Spleen (tissue), 11 donors: ENCODE data around the gene DGKB. TPM values are rescaled to one million over a fixed set of nuclear protein-coding genes. Genes with fewer than 3 reads are reported as not detected.

ENCODE experiments used
- DNase-seq: peaks from one replicate; pipeline ENCODE4 v3.0.0-alpha.2; 2020
- H3K27ac ChIP-seq, 8 donors: fragments of 200-600 bp; sonication (generic) in 7 of 8; 1 replicate in 4 of 8; 2 replicates in 4 of 8; pipeline versions ENCODE4 v1.5.0 to v1.8.0; 2016 to 2021; ENCODE audit warnings: inconsistent platforms in 4 of 8, mild to moderate bottlenecking in 4 of 8, moderate library complexity in 1 of 8
- H3K27me3 ChIP-seq, 7 donors: fragments of 200-600 bp; sonication (generic) in 6 of 7; replicated peaks in 1 of 7; 1 replicate in 4 of 7; 2 replicates in 3 of 7; pipeline versions ENCODE4 v1.5.0 to v1.8.0; 2016 to 2021; ENCODE audit warnings: inconsistent platforms in 3 of 7, mild to moderate bottlenecking in 1 of 7
- H3K36me3 ChIP-seq, 6 donors: fragments of 200-600 bp; sonication (generic) in 5 of 6; 1 replicate in 4 of 6; 2 replicates in 2 of 6; pipeline versions ENCODE4 v1.5.0 to v1.8.0; 2016 to 2021; ENCODE audit warnings: inconsistent platforms in 2 of 6
- H3K4me1 ChIP-seq, 6 donors: fragments of 200-600 bp; sonication (generic) in 5 of 6; 1 replicate in 3 of 6; 2 replicates in 3 of 6; pipeline versions ENCODE4 v1.5.0 to v1.8.0; 2016 to 2021; ENCODE audit warnings: inconsistent platforms in 3 of 6
- H3K4me3 ChIP-seq, 8 donors: fragments of 200-600 bp; sonication (generic) in 7 of 8; 1 replicate in 4 of 8; 2 replicates in 4 of 8; pipeline versions ENCODE4 v1.5.0 to v1.8.0; 2016 to 2021; ENCODE audit warnings: inconsistent platforms in 4 of 8, mild to moderate bottlenecking in 4 of 8, moderate library complexity in 2 of 8
- H3K9me3 ChIP-seq, 8 donors: fragments of 200-600 bp; sonication (generic) in 7 of 8; 1 replicate in 4 of 8; 2 replicates in 4 of 8; pipeline versions ENCODE4 v1.5.0 to v1.8.0; 2016 to 2021; ENCODE audit warnings: inconsistent platforms in 4 of 8
- POLR2A ChIP-seq, 3 donors: fragments of 450-650 bp; IDR thresholded peaks; one replicate each; pipeline ENCODE4 v1.5.1; 2017; ENCODE audit warnings: antibody characterized with exemption in 3 of 3, mild to moderate bottlenecking in 1 of 3
- POLR2AphosphoS5 ChIP-seq, 3 donors: sonication (generic); formaldehyde crosslinking; IDR thresholded peaks; one replicate each; pipeline ENCODE4 v1.5.1; 2017; ENCODE audit warnings: antibody characterized with exemption in 3 of 3
- WGBS, 5 donors: extraction: QIAGEN DNeasy Blood & Tissue Kit in 3 of 5; methylation state at CpG; one replicate each; pipeline versions ENCODE4 v1.1.5 to v1.1.7; 2013 to 2018; 5-methylcytosine and 5-hydroxymethylcytosine counted together
- intact Hi-C: fragments of 100-400 bp; cut with DNase I; formaldehyde crosslinking; loops from one replicate; pipeline ENCODE4 v1.15.0; 2023; ENCODE audit warnings: low total_unique reads
- polyA plus RNA-seq, 3 donors: library from polyadenylated mRNA; stranded (reverse); fragments of 200-250 nt; gene quantifications; one replicate each; pipeline ENCODE4 v1.2.1, GENCODE V29; 2013
- total RNA-seq, 7 donors: library from RNA; depleted of rRNA in 3 of 7; stranded (reverse); fragments of >200 nt in 3 of 7; fragmentation: NEBNext Ultra II Directional in 4 of 7; extraction: Animal tissue kit (Norgen Biotek cat#: 25700) in 4 of 7; gene quantifications; one replicate each; pipeline versions ENCODE4 v1.1.0 to v1.2.1, GENCODE V29; 2016 to 2021
- TF ChIP-seq, protein P1 (sequence below), 11 experiments: fragments of 200-600 bp in 7 of 11; fragments of 450-650 bp in 4 of 11; sonication (generic) in 4 of 11; IDR thresholded peaks in 8 of 11; conservative IDR thresholded peaks in 3 of 11; 1 replicate in 7 of 11; 2 replicates in 4 of 11; pipeline versions ENCODE4 v1.4.0 to v1.8.0; 2016 to 2021; ENCODE audit warnings: antibody characterized with exemption in 11 of 11, inconsistent platforms in 4 of 11, mild to moderate bottlenecking in 1 of 11
- donor health status: healthy with polysubstance abuse.
- donor health status: DM: no; HTN: no; CAD: no; lungs with moderate emphysema.
- donor health status: DM: no; HTN: no; CAD: no.
- donor health status: Bipolar disorder and iron deficiency.
- donor health status: healthy.
- donor health status: DM: no; HTN: no; CAD: no.
- donor health status: DM: yes; HTN: yes; CAD: no.

Gene DGKB
- total and polyA plus RNA-seq, 10 donors, result 0.02 to 0.26 (median 0.03) TPM; not detected in 6

DNA sequence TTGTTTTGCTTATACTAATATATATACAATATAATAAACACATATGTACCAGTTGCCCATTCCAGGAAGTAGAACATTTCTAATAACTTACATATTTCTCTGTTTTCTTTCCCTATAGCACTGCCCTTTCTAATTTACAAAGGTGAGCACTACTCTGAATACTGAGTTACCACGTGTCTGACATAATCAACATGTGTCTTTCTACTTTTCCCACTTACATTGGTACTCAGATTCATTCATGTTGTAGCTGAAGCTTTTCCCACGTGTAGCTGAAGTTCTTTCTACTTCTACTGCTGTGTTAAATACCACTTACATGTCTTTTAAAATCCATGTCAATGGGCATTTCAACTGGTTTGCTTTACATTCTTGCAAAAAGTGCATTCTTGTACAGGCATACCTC, 317.3 kb downstream of the DGKB start:
- 58 to 81% (median 69%) methylated on average over 2 of the region's 2 CpGs for WGBS, 5 donors
- Histone ChIP-seq H3K27me3 (no peaks in the 10 kb centered on the region), H3K27ac (no peak overlapping the region), H3K4me1 (no peaks in the 10 kb centered on the region), H3K36me3 (no peaks in the 10 kb centered on the region), H3K4me3 (no peak overlapping the region), H3K9me3 (peaks cover 0 to 25% (median 24%) of the 10 kb centered on the region in 8 donors)
- no peak for TF ChIP-seq POLR2AphosphoS5 (IDR thresholded peaks at IDR 0.05)
- TF ChIP-seq POLR2A (IDR thresholded peaks at IDR 0.05), result no peak
- TF ChIP-seq, protein P1, sequence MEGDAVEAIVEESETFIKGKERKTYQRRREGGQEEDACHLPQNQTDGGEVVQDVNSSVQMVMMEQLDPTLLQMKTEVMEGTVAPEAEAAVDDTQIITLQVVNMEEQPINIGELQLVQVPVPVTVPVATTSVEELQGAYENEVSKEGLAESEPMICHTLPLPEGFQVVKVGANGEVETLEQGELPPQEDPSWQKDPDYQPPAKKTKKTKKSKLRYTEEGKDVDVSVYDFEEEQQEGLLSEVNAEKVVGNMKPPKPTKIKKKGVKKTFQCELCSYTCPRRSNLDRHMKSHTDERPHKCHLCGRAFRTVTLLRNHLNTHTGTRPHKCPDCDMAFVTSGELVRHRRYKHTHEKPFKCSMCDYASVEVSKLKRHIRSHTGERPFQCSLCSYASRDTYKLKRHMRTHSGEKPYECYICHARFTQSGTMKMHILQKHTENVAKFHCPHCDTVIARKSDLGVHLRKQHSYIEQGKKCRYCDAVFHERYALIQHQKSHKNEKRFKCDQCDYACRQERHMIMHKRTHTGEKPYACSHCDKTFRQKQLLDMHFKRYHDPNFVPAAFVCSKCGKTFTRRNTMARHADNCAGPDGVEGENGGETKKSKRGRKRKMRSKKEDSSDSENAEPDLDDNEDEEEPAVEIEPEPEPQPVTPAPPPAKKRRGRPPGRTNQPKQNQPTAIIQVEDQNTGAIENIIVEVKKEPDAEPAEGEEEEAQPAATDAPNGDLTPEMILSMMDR (IDR thresholded peaks at IDR 0.05 in 8 of 11, conservative IDR thresholded peaks at IDR 0.05 in 3 of 11), result no peak
- intact Hi-C loops, result no loop called here
- DNase-seq, result no peak

GRCh38 chr7:14583518-14583917, 319.0 kb downstream of the DGKB start:
- Histone ChIP-seq H3K9me3 (peaks cover 0 to 25% (median 24%) of the 10 kb centered on the region in 8 donors), H3K27me3 (no peaks in the 10 kb centered on the region), H3K27ac (no peak overlapping the region), H3K36me3 (no peaks in the 10 kb centered on the region), H3K4me3 (no peak overlapping the region), H3K4me1 (no peaks in the 10 kb centered on the region)
- intact Hi-C loops, result no loop called here
- no peak for TF ChIP-seq POLR2AphosphoS5 (IDR thresholded peaks at IDR 0.05)
- TF ChIP-seq, protein P1 (IDR thresholded peaks at IDR 0.05 in 8 of 11, conservative IDR thresholded peaks at IDR 0.05 in 3 of 11), result no peak
- no peak for TF ChIP-seq POLR2A (IDR thresholded peaks at IDR 0.05)
- no peak for DNase-seq

GRCh38 chr7:14582010-14582409, 320.5 kb downstream of the DGKB start:
- Histone ChIP-seq H3K27ac (no peak overlapping the region), H3K27me3 (no peaks in the 10 kb centered on the region), H3K9me3 (peaks cover 0 to 28% (median 23%) of the 10 kb centered on the region in 8 donors), H3K36me3 (no peaks in the 10 kb centered on the region), H3K4me1 (no peaks in the 10 kb centered on the region), H3K4me3 (no peak overlapping the region)
- DNase-seq, result no peak
- TF ChIP-seq, protein P1 (IDR thresholded peaks at IDR 0.05 in 8 of 11, conservative IDR thresholded peaks at IDR 0.05 in 3 of 11), result no peak
- no peak for TF ChIP-seq POLR2AphosphoS5 (IDR thresholded peaks at IDR 0.05)
- TF ChIP-seq POLR2A (IDR thresholded peaks at IDR 0.05), result no peak
- 74 to 86% (median 80%) methylated on average over 4 of the region's 4 CpGs for WGBS, 5 donors
- intact Hi-C loops, result no loop called here

DNA sequence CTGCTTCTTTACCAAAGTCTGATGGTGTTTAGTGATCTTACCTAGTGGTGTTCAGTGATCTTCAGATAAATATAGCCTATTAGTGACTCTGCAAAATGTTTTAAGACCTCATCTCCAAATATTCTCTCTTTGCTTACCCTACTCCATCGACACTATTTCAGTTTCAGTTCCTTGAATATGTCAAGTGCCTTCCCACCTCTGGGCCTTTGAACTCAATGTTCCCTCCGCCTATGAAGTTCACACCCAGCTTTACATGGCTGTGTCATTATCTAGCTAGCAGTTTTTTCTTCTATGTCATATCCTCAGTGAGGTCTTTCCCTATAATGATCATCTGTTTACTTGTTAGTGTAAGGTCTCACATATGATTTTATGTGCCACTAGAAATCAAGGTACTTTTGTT, 322.6 kb downstream of the DGKB start:
- no peaks in the 10 kb centered on the region for H3K27me3 ChIP-seq
- H3K4me1 ChIP-seq, result no peaks in the 10 kb centered on the region
- intact Hi-C loops, result no loop called here
- no peak overlapping the region for H3K27ac ChIP-seq
- TF ChIP-seq, protein P1 (IDR thresholded peaks at IDR 0.05 in 8 of 11, conservative IDR thresholded peaks at IDR 0.05 in 3 of 11), result no peak
- TF ChIP-seq POLR2A (IDR thresholded peaks at IDR 0.05) (no peak), POLR2AphosphoS5 (IDR thresholded peaks at IDR 0.05) (no peak)
- no peaks in the 10 kb centered on the region for H3K36me3 ChIP-seq
- peaks cover 0 to 9% (median 7%) of the 10 kb centered on the region in 8 donors for H3K9me3 ChIP-seq
- WGBS, 5 donors, result 58 to 66% (median 65%) methylated on average over 2 of the region's 2 CpGs
- no peak overlapping the region for H3K4me3 ChIP-seq
- no peak for DNase-seq
